DOHH2 (cell line): ENCODE data around the gene ABHD3.

Source experiments
- H3F3A ChIP-seq: fragments of 200-600 bp; sonication (generic), shearing (Covaris generic); 2 replicates; pipeline ENCODE4 v1.6.0; 2016; ENCODE audit warnings: antibody characterized with exemption, mild to moderate bottlenecking; ENCODE audit not compliant: control insufficient read depth, insufficient read depth
- H3K27ac ChIP-seq: fragments of 200-600 bp; sonication (generic); 2 replicates; pipeline ENCODE4 v1.5.1; 2014; ENCODE audit warnings: low read depth, mild to moderate bottlenecking, low read length, moderate library complexity
- H3K27me3 ChIP-seq: fragments of 200-600 bp; sonication (generic); 2 replicates; pipeline ENCODE4 v1.6.1; 2014; ENCODE audit warnings: mild to moderate bottlenecking, low read length, mixed read lengths; ENCODE audit not compliant: control insufficient read depth
- H3K36me3 ChIP-seq: fragments of 200-600 bp; sonication (generic); 2 replicates; pipeline ENCODE4 v1.6.1; 2014; ENCODE audit warnings: mild to moderate bottlenecking, low read length, moderate library complexity, mixed read lengths; ENCODE audit not compliant: control insufficient read depth
- H3K4me1 ChIP-seq: fragments of 200-600 bp; sonication (generic); 2 replicates; pipeline ENCODE4 v1.6.1; 2014; ENCODE audit warnings: mild to moderate bottlenecking, low read length, mixed read lengths; ENCODE audit not compliant: control insufficient read depth
- H3K4me2 ChIP-seq: fragments of 200-600 bp; sonication (generic); 2 replicates; pipeline ENCODE4 v1.6.0; 2014; ENCODE audit warnings: mild to moderate bottlenecking, low read length, moderate library complexity
- H3K4me3 ChIP-seq: fragments of 200-600 bp; sonication (generic); 2 replicates; pipeline ENCODE4 v1.5.1; 2014; ENCODE audit warnings: mild to moderate bottlenecking, low read length, mixed read lengths
- H3K79me2 ChIP-seq: fragments of 200-600 bp; sonication (generic); 2 replicates; pipeline ENCODE4 v1.6.1; 2014; ENCODE audit warnings: mild to moderate bottlenecking, low read length, mixed read lengths; ENCODE audit not compliant: control insufficient read depth
- H3K9me2 ChIP-seq: fragments of 200-600 bp; sonication (generic); replicated peaks from 2 replicates; pipeline ENCODE4 v1.6.1; 2014; ENCODE audit warnings: mild to moderate bottlenecking, low read length, mixed read lengths; ENCODE audit not compliant: control insufficient read depth
- H3K9me3 ChIP-seq: fragments of 200-600 bp; sonication (generic); 2 replicates; pipeline ENCODE4 v1.6.1; 2014; ENCODE audit warnings: antibody characterized with exemption, low read length, mixed read lengths; ENCODE audit not compliant: control insufficient read depth, insufficient read depth
- H4K20me1 ChIP-seq: fragments of 200-600 bp; sonication (generic); 2 replicates; pipeline ENCODE4 v1.6.0; 2014; ENCODE audit warnings: low read depth, mild to moderate bottlenecking, antibody characterized with exemption, low read length, moderate library complexity; ENCODE audit not compliant: control insufficient read depth, insufficient read depth
- CTCF ChIP-seq: fragments of 200-600 bp; sonication (generic); IDR thresholded peaks from one replicate; pipeline ENCODE4 v1.5.1; 2014; ENCODE audit warnings: antibody characterized with exemption, mild to moderate bottlenecking, low read depth, low read length; ENCODE audit not compliant: poor library complexity, severe bottlenecking
- EZH2phosphoT487 ChIP-seq: fragments of 200-600 bp; sonication (generic); IDR thresholded peaks from 2 replicates; pipeline ENCODE4 v1.6.1; 2017; ENCODE audit warnings: borderline replicate concordance, mild to moderate bottlenecking, antibody characterized with exemption, low read length, moderate library complexity, mixed read lengths

Gene ABHD3

DNA sequence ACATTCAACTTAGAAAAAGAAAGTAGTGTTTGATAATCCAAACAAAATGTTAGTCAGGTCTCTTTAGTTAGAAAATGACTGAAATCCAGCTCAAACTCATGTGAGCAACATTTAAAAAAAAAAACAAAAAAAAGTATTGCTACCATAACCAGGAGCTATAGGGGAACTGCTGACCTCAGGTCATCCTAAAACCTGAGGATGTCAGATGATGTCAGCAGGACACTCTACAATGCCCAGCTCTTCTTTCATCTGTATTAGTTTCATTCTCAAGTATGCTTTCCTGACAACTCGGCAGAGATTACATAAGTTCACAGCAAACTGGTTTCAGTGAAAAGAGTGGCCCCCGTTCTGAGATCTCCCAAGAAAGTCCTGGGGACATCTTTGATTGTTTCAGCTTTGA, 99.9 kb downstream of the ABHD3 start:
- no peaks in the 10 kb centered on the region for H4K20me1 ChIP-seq
- H3K27me3 ChIP-seq, result no peaks in the 10 kb centered on the region
- H3K9me2 ChIP-seq, result no peaks in the 10 kb centered on the region
- peaks cover 8% of the 10 kb centered on the region for H3K79me2 ChIP-seq
- H3K27ac ChIP-seq, result no peak overlapping the region
- no peak overlapping the region for H3K4me2 ChIP-seq
- H3F3A ChIP-seq, result peaks cover 12% of the 10 kb centered on the region; the same call in 1 of the 2 replicates
- TF ChIP-seq CTCF, result no peak
- TF ChIP-seq EZH2phosphoT487, result no peak
- no peak overlapping the region for H3K4me3 ChIP-seq
- no peaks in the 10 kb centered on the region for H3K9me3 ChIP-seq
- peaks cover 20% of the 10 kb centered on the region for H3K4me1 ChIP-seq
- H3K36me3 ChIP-seq, result peaks cover 7% of the 10 kb centered on the region

- no peak overlapping the region for H3K4me2 ChIP-seq
Observed at GRCh38 chr18:21602299-21602587, 102.3 kb downstream of the ABHD3 start.

More at GRCh38 chr18:21602299-21602587, 102.3 kb downstream of the ABHD3 start:
- TF ChIP-seq CTCF (no peak), EZH2phosphoT487 (no peak)
- H3F3A ChIP-seq, result peaks cover 12% of the 10 kb centered on the region; the same call in 1 of the 2 replicates
- H3K36me3 ChIP-seq, result peaks cover 16% of the 10 kb centered on the region
- H3K9me2 ChIP-seq, result no peaks in the 10 kb centered on the region
- H3K4me3 ChIP-seq, result no peak overlapping the region
- peaks cover 37% of the 10 kb centered on the region for H3K4me1 ChIP-seq
- no peaks in the 10 kb centered on the region for H3K27me3 ChIP-seq
- H3K27ac ChIP-seq, result no peak overlapping the region
- H3K79me2 ChIP-seq, result peaks cover 32% of the 10 kb centered on the region
- no peaks in the 10 kb centered on the region for H3K9me3 ChIP-seq
- H4K20me1 ChIP-seq, result no peaks in the 10 kb centered on the region
